K562 (cell line): ENCODE measurements around the gene SLCO2A1. TPM values are rescaled to one million over a fixed set of nuclear protein-coding genes. Genes with fewer than 3 reads are reported as not detected.

Experiments
- ATAC-seq: fragments of 200-7000 bp; cut with Tn5 transposase; 3 replicates; pipeline ENCODE4 v1.9.1; 2020; ENCODE audit warnings: moderate library complexity
- BruUV-seq: library from RNA; stranded (reverse); fragments of 400-500 nt; replicated peaks from 2 replicates; lab custom pipeline; 2021; lab: Mats Ljungman, UMichigan
- CTCF ChIA-PET: fragments of 300-600 bp; formaldehyde crosslinking; extraction: SDS; loops from one replicate; lab custom pipeline; 2021; ENCODE audit warnings: low intra/inter-chr PET ratio; lab: Yijun Ruan, JAX
- POLR2A ChIA-PET: fragments of 300-600, 350-650 bp; sonication (Branson Sonifier 250); formaldehyde crosslinking; extraction: SDS; loops from one replicate; lab custom pipeline; 2021; ENCODE audit warnings: antibody characterized with exemption, inconsistent platforms; lab: Yijun Ruan, JAX
- DNase-seq, 4 experiments: peaks; one replicate each; pipeline versions ENCODE4 v3.0.0 to v3.0.0-alpha.2; 2011 to 2018; ENCODE audit warnings: low spot score in 3 of 4, mixed read lengths in 3 of 4; ENCODE audit errors: extremely low read depth in 1 of 4
- FAIRE-seq: peaks from 2 replicates; lab custom pipeline; 2011; peaks lifted over from hg19 to GRCh38; lab: Jason Lieb, UNC
- H2AFZ ChIP-seq: 2 replicates; pipeline ENCODE4 v1.6.0; 2011; ENCODE audit warnings: low read depth, low read length, control low read depth, inconsistent platforms
- H3K27ac ChIP-seq: fragments of 200-600 bp; 3 replicates; pipeline ENCODE4 v1.8.0; 2011; ENCODE audit warnings: low read depth, mild to moderate bottlenecking, control low read depth, inconsistent platforms, low read length, moderate library complexity, mixed read lengths; ENCODE audit errors: extremely low read depth
- H3K27me3 ChIP-seq, 2 experiments: fragments of 300-600 bp in 1 of 2; 2 replicates in 1 of 2; 3 replicates in 1 of 2; pipeline versions ENCODE4 v1.6.0 to v1.8.0; 2011; ENCODE audit warnings: inconsistent platforms in 2 of 2, low read length in 2 of 2, mild to moderate bottlenecking in 1 of 2, mixed read lengths in 1 of 2, moderate library complexity in 1 of 2; ENCODE audit not compliant: control insufficient read depth in 2 of 2, insufficient read depth in 2 of 2
- H3K36me3 ChIP-seq: fragments of 300-600 bp; 3 replicates; pipeline ENCODE4 v1.8.0; 2011; ENCODE audit warnings: mild to moderate bottlenecking, low read length, inconsistent platforms; ENCODE audit not compliant: control insufficient read depth, insufficient read depth
- H3K4me1 ChIP-seq, 2 experiments: fragments of 200-600 bp in 1 of 2; replicated peaks in 1 of 2; 2 replicates in 1 of 2; 3 replicates in 1 of 2; pipeline versions ENCODE4 v1.5.1 to v1.8.0; 2011; ENCODE audit warnings: inconsistent platforms in 2 of 2, low read length in 2 of 2, mild to moderate bottlenecking in 1 of 2, mixed read lengths in 1 of 2, moderate library complexity in 1 of 2; ENCODE audit not compliant: control insufficient read depth in 2 of 2, insufficient read depth in 2 of 2
- H3K4me2 ChIP-seq: 2 replicates; pipeline ENCODE4 v1.6.1; 2011; ENCODE audit warnings: low read length, control low read depth, inconsistent platforms, mixed read lengths; ENCODE audit not compliant: insufficient read depth
- H3K4me3 ChIP-seq: fragments of 200-600 bp; sonication (generic), shearing (Covaris generic); 2 replicates; pipeline ENCODE4 v1.5.1; 2016; ENCODE audit warnings: control low read depth, inconsistent platforms
- H3K79me2 ChIP-seq: fragments of 200-600 bp; 3 replicates; pipeline ENCODE4 v1.8.0; 2011; ENCODE audit warnings: low read length, inconsistent platforms; ENCODE audit not compliant: control insufficient read depth, insufficient read depth
- H3K9ac ChIP-seq, 2 experiments: 2 replicates each; pipeline versions ENCODE4 v1.6.0 to v1.6.1; 2011; ENCODE audit warnings: low read depth in 2 of 2, low read length in 2 of 2, control low read depth in 1 of 2, inconsistent platforms in 1 of 2, mild to moderate bottlenecking in 1 of 2, mixed read lengths in 1 of 2; ENCODE audit not compliant: insufficient read depth in 1 of 2
- H3K9me1 ChIP-seq: one replicate; pipeline ENCODE4 v1.6.0; 2011; ENCODE audit warnings: inconsistent platforms, mild to moderate bottlenecking, low read length, moderate library complexity; ENCODE audit not compliant: control insufficient read depth, insufficient read depth
- H3K9me3 ChIP-seq: replicated peaks from 2 replicates; pipeline ENCODE4 v1.5.1; 2011; ENCODE audit warnings: low read depth, low read length, inconsistent platforms; ENCODE audit not compliant: control insufficient read depth, insufficient read depth
- H4K20me1 ChIP-seq: replicated peaks from 2 replicates; pipeline ENCODE4 v1.6.1; 2011; ENCODE audit warnings: low read length, inconsistent platforms, mixed read lengths; ENCODE audit not compliant: control insufficient read depth, insufficient read depth
- CHD2 ChIP-seq: IDR thresholded peaks from 2 replicates; pipeline ENCODE4 v1.6.1; 2011; ENCODE audit warnings: low read depth, low read length
- NUFIP1 ChIP-seq: fragments of 450-650 bp; IDR thresholded peaks from 2 replicates; pipeline ENCODE4 v1.6.1; 2018; ENCODE audit not compliant: partially characterized antibody
- RBFOX2 ChIP-seq: fragments of 200-400 bp; formaldehyde crosslinking; IDR thresholded peaks from 2 replicates; pipeline ENCODE4 v1.6.1; 2017; ENCODE audit warnings: low read depth, mild to moderate bottlenecking, low read length, moderate library complexity
- whole genome bisulfite sequencing: fragments of 100-300 bp; shearing (Covaris generic); methylation state at CpG from one replicate; pipeline ENCODE4 v1.1.6; 2016; ENCODE audit warnings: low coverage, mixed read lengths; ENCODE audit not compliant: insufficient coverage; ENCODE audit errors: missing lambda C conversion rate; 5-methylcytosine and 5-hydroxymethylcytosine counted together
- in situ Hi-C: fragments of 300-500 bp; cut with MboI; formaldehyde crosslinking; loops from 4 replicates; pipeline ENCODE4 v1.15.0; 2018; ENCODE audit warnings: inconsistent platforms, mixed read lengths
- intact Hi-C: fragments of 100-400 bp; cut with micrococcal nuclease; formaldehyde crosslinking; loops from 2 replicates; pipeline ENCODE4 v1.14.2; 2022
- polyA plus RNA-seq, 8 experiments: library from polyadenylated mRNA; depleted of rRNA in 4 of 8; stranded (reverse) in 5 of 8; unstranded in 3 of 8; fragments of >200 nt; fragmentation: Nextera tagmentation in 2 of 8; fragmentation: Illumina TruSeq in 1 of 8; extraction: Ambion mirVana in 2 of 8; extraction: Trizol in 1 of 8; gene quantifications; 2 replicates each; pipeline versions ENCODE4 v1.2.1 to v1.2.3, GENCODE V29; 2011 to 2014; ENCODE audit warnings: inconsistent platforms in 1 of 8, missing spikeins in 1 of 8
- total RNA-seq, 7 experiments: library from RNA; depleted of rRNA in 6 of 7; stranded (reverse); fragments of >200 nt in 6 of 7; fragmentation: Illumina TruSeq in 2 of 7; extraction: Trizol in 2 of 7; gene quantifications; 2 replicates each; pipeline versions ENCODE4 v1.2.1 to v1.2.3, GENCODE V29; 2011 to 2021; ENCODE audit warnings: low replicate concordance in 1 of 7

SLCO2A1 gene
- total and polyA plus RNA-seq, 9 of the 15 experiments (the other 6 are each of a cell fraction or from before 2014, with no cell fraction given): 0.16 to 1.0 TPM; not detected in 7

- Histone ChIP-seq H4K20me1 (no peaks in the 10 kb centered on the region), H3K9me1 (no peaks in the 10 kb centered on the region), H3K79me2 (peaks cover 18% of the 10 kb centered on the region), H3K36me3 (no peaks in the 10 kb centered on the region), H2AFZ (peak overlapping the region; percentile 86), H3K9me3 (no peaks in the 10 kb centered on the region), H3K4me1 (peaks cover 28 to 41% of the 10 kb centered on the region in 2 experiments; a peak in 4 of 5 replicates), H3K4me3 (peak overlapping the region; percentile 51), H3K27ac (0 out of 3 replicates have a peak overlapping the region, but pooled peaks have one; percentile 44), H3K27me3 (0 out of 5 replicates have a peak, but pooled peaks cover 0 to 6% of the 10 kb centered on the region in 2 experiments), H3K4me2 (peak overlapping the region; percentile 77), H3K9ac (peak overlapping the region; percentile 57 to 88; a peak in 3 of 4 replicates)
- TF ChIP-seq NUFIP1: no peak
- peak; percentile 42; the same call in 1 of the 2 replicates for TF ChIP-seq CHD2
- peak; percentile 1; the same call in 1 of the 2 replicates for TF ChIP-seq RBFOX2
- ChIA-PET POLR2A (interaction anchor here (0.6 to 0.7 kb wide), 2 partner anchors 14 to 156 kb away, joined by 3 read pairs; no protein-coding TSS in a partner anchor), CTCF (interaction anchor here (0.5 kb wide), 1 partner anchor 14 kb away, joined by 3 read pairs; no protein-coding TSS in a partner anchor)
- DNase-seq (peak in 1 of 4 experiments; percentile 28), ATAC-seq (peak; percentile 3; the same call in 1 of the 3 replicates), FAIRE-seq (no peak)
- BruUV-seq: no TSS peak
- 75% methylated on average over 8 of the region's 37 CpGs for WGBS
- intact Hi-C loops (no loop called here), in situ Hi-C loops (no loop called here)
Measured at GRCh38 chr3:133896002-133896761, 133.5 kb downstream of the SLCO2A1 start.
